Myocyte (in vitro differentiated cells): ENCODE results near the gene ARID5A. TPM values are rescaled to one million over a fixed set of nuclear protein-coding genes. Genes with fewer than 3 reads are reported as not detected.
A peak's percentile ranks its signal among the peaks of the same experiment; 100 is the strongest.

Experiments used
- DNase-seq: peaks from one replicate; pipeline ENCODE4 v3.0.0-alpha.2; 2012; ENCODE audit warnings: low read depth
- total RNA-seq: library from RNA; depleted of rRNA; stranded (reverse); fragments of >200 nt; gene quantifications from 2 replicates; pipeline ENCODE4 v1.2.3, GENCODE V29; 2014

ARID5A gene
- total RNA-seq, 1 donor from 2014 or later: 73.8 TPM

GRCh38 chr2:96506016-96506906, 30.3 kb upstream of the ARID5A start:
- DNase-seq: no peak

- no peak for DNase-seq
These were observed 29.7 kb upstream of the ARID5A start for GRCh38 chr2:96506907-96507240.

GRCh38 chr2:96507957-96508520, 28.5 kb upstream of the ARID5A start:
- DNase-seq: peak; percentile 63

- no peak for DNase-seq
These were observed 27.9 kb upstream of the ARID5A start for GRCh38 chr2:96508521-96509113.

GRCh38 chr2:96509114-96509846, 27.3 kb upstream of the ARID5A start:
- peak; percentile 86 for DNase-seq

- DNase-seq: no peak
These were observed 26.7 kb upstream of the ARID5A start for GRCh38 chr2:96509847-96510230.

GRCh38 chr2:96510931-96511595, 25.5 kb upstream of the ARID5A start:
- no peak for DNase-seq

GRCh38 chr2:96511851-96512250, 24.7 kb upstream of the ARID5A start:
- no peak for DNase-seq

GRCh38 chr2:96512341-96512740, 24.2 kb upstream of the ARID5A start:
- DNase-seq: no peak

GRCh38 chr2:96514521-96514920, 22.0 kb upstream of the ARID5A start:
- DNase-seq: no peak

- no peak for DNase-seq
These were observed 19.5 kb upstream of the ARID5A start for GRCh38 chr2:96517079-96517478.

- no peak for DNase-seq
These were observed 16.3 kb upstream of the ARID5A start for GRCh38 chr2:96520231-96520630.

- DNase-seq: no peak
These were observed 15.9 kb upstream of the ARID5A start for GRCh38 chr2:96520697-96521096.

- DNase-seq: no peak
These were observed 15.3 kb upstream of the ARID5A start for GRCh38 chr2:96521219-96521618.

- no peak for DNase-seq
These were observed 14.0 kb upstream of the ARID5A start for GRCh38 chr2:96522304-96523203.

GRCh38 chr2:96523659-96524481, 12.7 kb upstream of the ARID5A start:
- no peak for DNase-seq

- no peak for DNase-seq
These were observed 11.9 kb upstream of the ARID5A start for GRCh38 chr2:96524482-96525210.

GRCh38 chr2:96525211-96525507, 11.4 kb upstream of the ARID5A start:
- DNase-seq: no peak

- no peak for DNase-seq
These were observed 10.4 kb upstream of the ARID5A start for GRCh38 chr2:96526101-96526591.
